HepG2 (cell line): ENCODE measurements around the gene MYO1E. TPM values are rescaled to one million over a fixed set of nuclear protein-coding genes. Genes with fewer than 3 reads are reported as not detected.

Source experiments
- AFF4 ChIP-seq: sonication (generic); formaldehyde crosslinking; IDR thresholded peaks from 2 replicates; pipeline ENCODE4 v1.4.0; 2020; ENCODE audit warnings: missing genetic modification reagents
- ASH2L ChIP-seq: fragments of 300-600, 200-600 bp; sonication (generic); IDR thresholded peaks from 2 replicates; pipeline ENCODE4 v1.7.0; 2017; ENCODE audit warnings: low read depth, mild to moderate bottlenecking, moderate library complexity, mixed read lengths, low read length; ENCODE audit not compliant: insufficient read length
- FOXP4 ChIP-seq: sonication (generic); formaldehyde crosslinking; IDR thresholded peaks from 2 replicates; pipeline ENCODE4 v1.4.0; 2020; ENCODE audit warnings: missing genetic modification reagents
- HCFC1 ChIP-seq: fragments of 150-350 bp; IDR thresholded peaks from 2 replicates; pipeline ENCODE4 v1.6.1; 2014; ENCODE audit warnings: low read depth, low read length
- JARID2 ChIP-seq: sonication (generic); formaldehyde crosslinking; IDR thresholded peaks from 2 replicates; pipeline ENCODE4 v1.8.1; 2023; ENCODE audit warnings: missing genetic modification reagents, inconsistent platforms; ENCODE audit not compliant: insufficient replicate concordance
- MEIS2 ChIP-seq: sonication (generic); formaldehyde crosslinking; IDR thresholded peaks from 2 replicates; pipeline ENCODE4 v1.9.0; 2021; ENCODE audit warnings: mild to moderate bottlenecking, missing genetic modification reagents
- MXI1 ChIP-seq: IDR thresholded peaks from 3 replicates; pipeline ENCODE4 v1.6.1; 2012; ENCODE audit warnings: low read depth, low read length, inconsistent platforms, borderline replicate concordance
- PPARG ChIP-seq: conservative IDR thresholded peaks from 2 replicates; pipeline ENCODE4 v1.6.1; 2016; ENCODE audit warnings: missing biosample characterization, missing genetic modification reagents
- RBM39 ChIP-seq: fragments of 200-400 bp; formaldehyde crosslinking; IDR thresholded peaks from one replicate; pipeline ENCODE4 v1.6.1; 2018; ENCODE audit warnings: antibody characterized with exemption, mild to moderate bottlenecking, low read depth, low read length; ENCODE audit not compliant: poor library complexity, severe bottlenecking
- SALL2 ChIP-seq: sonication (generic); formaldehyde crosslinking; IDR thresholded peaks from 2 replicates; pipeline ENCODE4 v1.8.1; 2023; ENCODE audit warnings: mild to moderate bottlenecking, missing genetic modification reagents, inconsistent platforms
- TARDBP ChIP-seq: sonication (generic); formaldehyde crosslinking; IDR thresholded peaks from 2 replicates; pipeline ENCODE4 v1.8.0; 2022; ENCODE audit warnings: mild to moderate bottlenecking, missing genetic modification reagents
- ZNF264 ChIP-seq: sonication (generic); formaldehyde crosslinking; IDR thresholded peaks from 2 replicates; pipeline ENCODE4 v1.4.0; 2020; ENCODE audit warnings: missing genetic modification reagents
- ZNF543 ChIP-seq: sonication (generic); formaldehyde crosslinking; IDR thresholded peaks from 2 replicates; pipeline ENCODE4 v1.4.0; 2020; ENCODE audit warnings: mild to moderate bottlenecking, missing genetic modification reagents
- ZNF552 ChIP-seq: sonication (generic); formaldehyde crosslinking; IDR thresholded peaks from 2 replicates; pipeline ENCODE4 v1.9.0; 2022; ENCODE audit warnings: missing genetic modification reagents, mild to moderate bottlenecking, borderline replicate concordance
- polyA plus RNA-seq, 8 experiments: library from polyadenylated mRNA; depleted of rRNA in 3 of 8; stranded (reverse) in 7 of 8; unstranded in 1 of 8; fragments of >200 nt; fragmentation: Illumina TruSeq in 4 of 8; extraction: Trizol in 4 of 8; gene quantifications; 2 replicates each; pipeline versions ENCODE4 v1.2.1 to v1.2.3, GENCODE V29; 2011 to 2016; ENCODE audit warnings: low read depth in 4 of 8, missing spikeins in 1 of 8, mixed read lengths in 1 of 8; ENCODE audit not compliant: insufficient read depth in 1 of 8
- total RNA-seq, 5 experiments: library from RNA; depleted of rRNA; stranded (reverse); fragments of >200 nt; fragmentation: Illumina TruSeq; extraction: Trizol; gene quantifications; 2 replicates each; pipeline ENCODE4 v1.2.3, GENCODE V29; 2016; ENCODE audit warnings: low read depth in 1 of 5
- TF ChIP-seq, protein P1 (sequence below): sonication (generic); formaldehyde crosslinking; IDR thresholded peaks from 2 replicates; pipeline ENCODE4 v1.4.0; 2020; ENCODE audit warnings: missing genetic modification reagents

The MYO1E gene
- total and polyA plus RNA-seq, 2 of the 13 experiments (the other 11 are each of a cell fraction or from before 2014, with no cell fraction given) = 15.7 to 25.1 TPM

DNA sequence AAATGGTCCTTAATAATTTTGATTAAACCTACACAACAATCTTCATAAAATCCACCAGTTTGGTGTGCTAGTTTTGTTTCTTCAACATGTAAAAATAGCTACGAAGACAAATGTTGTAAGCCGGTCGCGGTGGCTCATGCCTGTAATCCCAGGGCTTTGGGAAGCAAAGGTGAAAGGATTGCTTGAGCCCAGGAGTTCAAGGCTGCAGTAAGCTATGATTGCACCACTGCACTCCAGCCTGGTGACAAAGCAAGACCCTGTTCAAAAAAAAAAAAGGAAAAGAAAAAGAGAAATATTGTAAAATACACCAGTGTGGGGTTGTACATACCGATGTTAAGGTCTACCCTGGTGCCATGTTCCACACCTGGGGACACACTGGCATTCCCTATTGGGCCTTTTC lies 91.0 kb downstream of the MYO1E start (continued):
- TF ChIP-seq, protein P1, sequence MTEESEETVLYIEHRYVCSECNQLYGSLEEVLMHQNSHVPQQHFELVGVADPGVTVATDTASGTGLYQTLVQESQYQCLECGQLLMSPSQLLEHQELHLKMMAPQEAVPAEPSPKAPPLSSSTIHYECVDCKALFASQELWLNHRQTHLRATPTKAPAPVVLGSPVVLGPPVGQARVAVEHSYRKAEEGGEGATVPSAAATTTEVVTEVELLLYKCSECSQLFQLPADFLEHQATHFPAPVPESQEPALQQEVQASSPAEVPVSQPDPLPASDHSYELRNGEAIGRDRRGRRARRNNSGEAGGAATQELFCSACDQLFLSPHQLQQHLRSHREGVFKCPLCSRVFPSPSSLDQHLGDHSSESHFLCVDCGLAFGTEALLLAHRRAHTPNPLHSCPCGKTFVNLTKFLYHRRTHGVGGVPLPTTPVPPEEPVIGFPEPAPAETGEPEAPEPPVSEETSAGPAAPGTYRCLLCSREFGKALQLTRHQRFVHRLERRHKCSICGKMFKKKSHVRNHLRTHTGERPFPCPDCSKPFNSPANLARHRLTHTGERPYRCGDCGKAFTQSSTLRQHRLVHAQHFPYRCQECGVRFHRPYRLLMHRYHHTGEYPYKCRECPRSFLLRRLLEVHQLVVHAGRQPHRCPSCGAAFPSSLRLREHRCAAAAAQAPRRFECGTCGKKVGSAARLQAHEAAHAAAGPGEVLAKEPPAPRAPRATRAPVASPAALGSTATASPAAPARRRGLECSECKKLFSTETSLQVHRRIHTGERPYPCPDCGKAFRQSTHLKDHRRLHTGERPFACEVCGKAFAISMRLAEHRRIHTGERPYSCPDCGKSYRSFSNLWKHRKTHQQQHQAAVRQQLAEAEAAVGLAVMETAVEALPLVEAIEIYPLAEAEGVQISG (CRISPR knock-in tag) = peak; percentile 42; the same call in 1 of the 2 replicates
- no peak for TF ChIP-seq ZNF552 (CRISPR knock-in tag)
- peak; percentile 37 for TF ChIP-seq ASH2L
- TF ChIP-seq RBM39 = no peak
- TF ChIP-seq ZNF264 = no peak
- TF ChIP-seq HCFC1 = no peak
- no peak for TF ChIP-seq MXI1
- peak; percentile 86 for TF ChIP-seq PPARG
- peak; percentile 35; the same call in 1 of the 2 replicates for TF ChIP-seq FOXP4 (CRISPR knock-in tag)
- TF ChIP-seq AFF4 (CRISPR knock-in tag) = no peak
- no peak for TF ChIP-seq SALL2 (CRISPR knock-in tag)
- TF ChIP-seq TARDBP (CRISPR knock-in tag) = peak; percentile 36; the same call in 1 of the 2 replicates
- TF ChIP-seq ZNF543 (CRISPR knock-in tag) = no peak
- TF ChIP-seq MEIS2 (CRISPR knock-in tag) = no peak
- no peak for TF ChIP-seq JARID2 (CRISPR knock-in tag)
